SKM-1 (cell line): ENCODE data around the gene AIRE.

Experiments
- DNase-seq: peaks from one replicate; lab custom pipeline; 2025; ENCODE audit not compliant: unreplicated experiment; lab: John Stamatoyannopoulos, UW

AIRE gene

DNA sequence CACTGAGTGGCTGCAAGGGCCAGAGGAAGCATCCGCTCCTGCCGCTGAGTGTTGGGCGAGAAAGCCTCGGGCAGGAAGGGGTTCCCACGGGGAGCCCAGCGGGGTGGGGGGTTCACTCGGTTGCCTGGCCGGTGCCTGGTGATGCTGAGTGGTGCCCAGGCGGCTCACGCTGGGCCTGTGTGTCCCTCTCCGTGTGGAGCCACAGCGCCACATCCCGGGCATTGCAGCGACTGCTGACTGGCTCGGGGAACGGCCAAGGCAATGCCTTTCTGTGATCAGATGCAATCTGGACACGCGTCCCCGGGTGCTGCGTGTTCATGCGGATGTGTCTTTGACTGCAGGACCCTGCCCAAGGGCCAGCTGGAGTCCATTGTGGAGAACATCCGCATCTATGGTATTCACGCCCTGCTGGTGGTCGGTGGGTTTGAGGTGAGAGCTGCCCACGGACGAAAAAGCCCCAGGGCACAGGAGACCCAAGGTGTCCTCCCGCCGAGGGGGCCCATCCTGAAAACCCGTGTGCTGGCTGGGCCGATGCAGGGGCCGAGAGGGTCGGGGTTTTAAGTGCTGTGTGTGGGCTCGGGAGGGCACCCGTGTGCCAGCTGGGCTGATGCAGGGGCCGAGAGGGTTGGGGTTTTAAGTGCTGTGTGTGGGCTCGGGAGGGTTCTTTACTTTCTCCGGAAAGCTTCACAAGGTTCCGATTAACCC is 37.1 kb downstream of the AIRE start:
- no peak for DNase-seq

DNA sequence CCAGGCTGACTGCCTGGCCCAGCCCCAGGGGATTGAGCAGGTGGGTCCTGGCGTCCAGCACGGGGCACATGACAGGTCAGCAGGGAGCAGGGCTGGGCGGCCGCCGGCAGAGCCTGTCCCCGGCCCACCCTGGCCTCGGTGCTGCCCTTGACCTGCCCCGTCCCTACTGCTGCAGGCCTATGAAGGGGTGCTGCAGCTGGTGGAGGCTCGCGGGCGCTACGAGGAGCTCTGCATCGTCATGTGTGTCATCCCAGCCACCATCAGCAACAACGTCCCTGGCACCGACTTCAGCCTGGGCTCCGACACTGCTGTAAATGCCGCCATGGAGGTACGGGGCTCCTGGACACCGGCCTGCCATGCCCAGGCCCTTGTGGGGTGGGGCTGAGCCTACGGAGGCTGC is 37.9 kb downstream of the AIRE start:
- DNase-seq = no peak

DNA sequence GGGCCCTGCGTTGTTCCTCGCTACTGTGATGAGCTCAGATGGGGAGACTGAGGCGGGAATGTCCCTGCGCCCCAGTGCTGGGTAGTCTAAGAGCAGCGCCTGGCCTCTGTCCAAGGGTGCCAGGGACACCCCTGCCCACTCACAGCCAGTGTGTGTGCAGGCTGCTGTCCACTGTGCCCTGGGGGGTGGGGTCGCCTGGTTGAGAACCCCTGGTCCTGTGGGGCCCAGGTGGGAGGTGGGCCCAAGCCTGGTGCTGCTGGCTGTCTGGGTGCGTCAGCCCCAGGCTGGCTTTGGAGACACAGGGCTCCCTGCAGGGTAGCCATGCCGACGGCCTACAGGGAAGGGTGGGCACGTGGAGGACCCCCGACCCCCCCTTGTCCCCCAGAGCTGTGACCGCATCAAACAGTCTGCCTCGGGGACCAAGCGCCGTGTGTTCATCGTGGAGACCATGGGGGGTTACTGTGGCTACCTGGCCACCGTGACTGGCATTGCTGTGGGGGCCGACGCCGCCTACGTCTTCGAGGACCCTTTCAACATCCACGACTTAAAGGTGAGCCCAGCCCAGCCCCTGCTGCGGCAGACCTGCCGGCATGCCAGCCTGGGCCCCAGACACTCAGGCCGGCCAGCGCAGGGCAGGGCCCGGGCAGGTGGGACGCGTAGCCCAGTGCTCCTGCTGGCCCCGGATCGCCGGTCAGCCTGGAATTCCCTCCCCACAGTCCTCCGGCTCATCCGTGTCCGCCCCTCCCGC is 38.6 kb downstream of the AIRE start:
- DNase-seq = no peak

DNA sequence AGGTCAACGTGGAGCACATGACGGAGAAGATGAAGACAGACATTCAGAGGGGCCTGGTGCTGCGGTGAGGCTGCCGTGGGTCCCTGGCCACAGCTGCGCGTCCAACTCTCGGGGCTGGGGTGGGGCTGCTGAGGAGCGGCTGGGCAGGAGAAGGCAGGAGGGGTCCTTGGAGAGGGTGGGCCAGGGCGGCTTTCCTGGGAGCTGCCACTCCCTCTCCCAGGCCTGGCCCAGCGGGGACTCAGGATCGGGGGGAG is 39.1 kb downstream of the AIRE start:
- no peak for DNase-seq

DNA sequence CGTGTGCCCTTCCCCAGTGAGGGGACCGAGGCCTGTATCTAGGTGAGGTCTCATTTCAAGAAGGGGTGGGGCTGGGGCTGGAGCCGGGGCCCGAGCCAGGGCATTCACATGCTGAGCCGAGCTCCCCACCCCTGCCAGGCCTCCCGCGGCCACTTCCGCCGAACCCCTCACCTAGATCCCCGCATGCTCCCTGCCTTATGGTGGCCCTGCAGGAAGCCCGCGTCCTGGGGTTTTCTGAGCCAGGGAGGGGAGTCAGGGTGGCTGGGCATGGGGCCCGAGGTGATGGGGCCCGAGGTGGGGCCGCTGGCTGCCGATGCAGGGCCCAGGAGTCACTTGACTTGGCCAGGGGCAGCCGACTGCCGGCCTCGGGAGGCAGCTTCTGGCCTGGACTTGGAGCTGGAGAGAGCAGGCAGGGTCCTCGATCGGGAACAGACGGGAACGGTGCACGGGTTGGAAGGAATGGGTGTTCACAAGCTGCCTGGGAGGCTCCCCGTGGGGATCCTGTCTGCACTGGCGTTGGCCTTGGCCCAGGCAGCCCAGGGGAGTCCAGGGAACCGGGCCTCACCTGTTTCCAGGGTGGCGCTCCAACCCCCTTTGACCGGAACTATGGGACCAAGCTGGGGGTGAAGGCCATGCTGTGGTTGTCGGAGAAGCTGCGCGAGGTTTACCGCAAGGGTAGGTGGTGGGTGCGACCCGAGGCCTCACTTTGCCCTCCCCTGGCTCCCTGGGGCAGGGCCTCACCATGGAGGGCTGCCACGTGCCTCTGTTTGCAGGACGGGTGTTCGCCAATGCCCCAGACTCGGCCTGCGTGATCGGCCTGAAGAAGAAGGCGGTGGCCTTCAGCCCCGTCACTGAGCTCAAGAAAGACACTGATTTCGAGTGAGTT is 40.0 kb downstream of the AIRE start:
- no peak for DNase-seq

DNA sequence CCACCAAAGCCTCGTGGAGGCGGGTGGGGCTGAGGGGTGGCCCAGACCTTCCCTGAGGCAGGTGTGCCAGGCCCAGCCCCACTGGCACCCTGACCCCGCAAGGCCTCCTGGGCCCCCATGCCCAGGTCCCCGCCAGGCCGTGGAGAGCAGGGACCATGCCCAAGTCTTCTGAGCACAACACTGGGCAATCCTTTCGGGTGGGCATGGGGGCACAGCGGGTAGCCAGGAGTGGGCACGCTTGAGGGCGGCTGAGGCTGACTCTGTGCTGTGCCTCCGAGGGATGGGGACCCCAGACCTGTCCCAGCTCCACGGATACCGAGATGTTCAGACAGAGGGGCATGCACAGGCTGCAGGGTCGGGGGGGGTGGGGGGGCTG is 40.6 kb downstream of the AIRE start:
- DNase-seq = no peak

DNA sequence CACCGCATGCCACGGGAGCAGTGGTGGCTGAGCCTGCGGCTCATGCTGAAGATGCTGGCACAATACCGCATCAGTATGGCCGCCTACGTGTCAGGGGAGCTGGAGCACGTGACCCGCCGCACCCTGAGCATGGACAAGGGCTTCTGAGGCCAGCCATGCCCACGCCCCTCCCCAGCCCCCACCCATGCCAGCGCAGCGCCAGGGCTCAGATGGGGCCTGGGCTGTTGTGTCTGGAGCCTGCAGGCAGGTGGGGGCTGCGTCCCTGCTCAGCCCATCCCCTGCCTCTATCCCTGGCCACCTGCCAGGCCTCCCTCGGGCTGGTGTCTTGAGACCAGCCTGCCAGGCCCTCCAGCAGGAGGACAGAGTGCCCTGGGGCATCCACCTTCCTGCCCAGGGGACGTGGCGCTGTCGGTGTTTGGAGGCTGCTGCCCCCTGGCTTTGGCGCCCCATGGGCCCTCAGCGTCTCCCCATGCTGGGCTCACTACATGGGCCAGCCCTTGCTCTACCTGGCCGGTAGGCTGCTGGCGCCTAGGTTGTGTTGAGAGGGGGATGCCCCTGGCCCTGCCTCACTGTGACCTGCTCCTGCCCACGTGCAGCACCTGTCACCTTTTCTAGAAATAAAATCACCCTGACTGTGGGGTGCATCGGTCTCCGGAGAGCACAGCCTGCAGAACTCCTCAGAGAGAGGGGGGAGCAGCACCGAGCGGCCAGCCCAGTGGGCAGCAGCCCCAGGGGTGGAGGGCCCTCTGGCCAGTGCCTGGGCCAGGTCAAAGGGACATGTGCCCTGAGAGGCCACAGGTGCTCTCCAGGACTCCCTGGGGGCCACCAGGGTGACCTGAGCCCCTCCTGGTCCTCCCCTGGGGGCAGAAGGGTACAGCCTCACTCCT is 41.3 kb downstream of the AIRE start:
- DNase-seq = no peak

DNA sequence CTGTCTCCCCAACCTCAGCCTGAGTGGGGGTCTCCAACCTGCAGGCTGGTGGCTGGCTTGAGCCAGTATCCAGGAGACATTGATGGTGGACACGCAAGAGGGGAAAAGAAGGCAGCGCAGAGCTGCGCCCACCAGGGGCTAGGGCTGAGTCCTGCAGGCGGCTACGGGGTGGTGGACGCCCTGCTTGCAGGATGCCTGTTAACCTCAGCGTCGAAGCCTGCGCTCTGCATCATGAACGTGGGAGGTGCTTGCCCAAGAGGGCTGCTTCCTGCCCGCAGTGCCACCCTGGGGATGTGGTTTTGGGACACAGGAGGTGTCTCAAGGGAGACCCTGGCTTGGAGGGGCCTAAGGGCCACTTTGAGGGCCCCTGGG is 41.9 kb downstream of the AIRE start:
- DNase-seq = no peak

DNA sequence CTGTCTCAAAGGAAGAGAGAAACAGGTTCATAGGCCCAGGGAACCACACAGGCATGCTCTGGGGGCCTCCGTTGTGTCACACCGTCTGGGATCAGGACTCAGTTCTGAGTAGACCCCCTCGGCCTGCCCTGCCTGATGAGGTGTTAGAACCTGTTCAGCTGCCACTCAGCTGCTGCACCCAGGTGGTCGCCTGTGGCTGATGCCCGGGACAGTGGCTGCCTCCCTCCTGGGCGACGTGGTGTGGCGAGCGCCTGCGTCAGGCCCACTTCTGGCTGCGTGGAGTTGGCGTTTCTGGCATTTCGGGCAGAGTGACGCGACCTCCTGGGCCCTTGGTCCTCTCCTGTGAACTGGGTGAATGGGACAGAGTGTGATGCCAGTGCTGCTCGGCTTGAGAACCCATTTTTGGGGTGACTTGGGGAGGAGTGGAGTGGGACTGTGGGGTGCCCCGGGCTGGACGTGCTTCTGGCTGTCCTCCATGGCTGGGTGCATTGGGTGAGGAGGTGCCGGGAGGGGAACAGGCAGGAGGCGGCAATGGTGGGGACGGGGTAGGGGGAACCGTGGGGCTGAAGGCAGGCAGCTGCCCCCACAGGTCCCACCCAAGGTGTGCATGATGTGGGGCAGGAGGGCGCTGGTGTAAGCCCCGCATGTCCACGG is 42.7 kb downstream of the AIRE start:
- DNase-seq = no peak

DNA sequence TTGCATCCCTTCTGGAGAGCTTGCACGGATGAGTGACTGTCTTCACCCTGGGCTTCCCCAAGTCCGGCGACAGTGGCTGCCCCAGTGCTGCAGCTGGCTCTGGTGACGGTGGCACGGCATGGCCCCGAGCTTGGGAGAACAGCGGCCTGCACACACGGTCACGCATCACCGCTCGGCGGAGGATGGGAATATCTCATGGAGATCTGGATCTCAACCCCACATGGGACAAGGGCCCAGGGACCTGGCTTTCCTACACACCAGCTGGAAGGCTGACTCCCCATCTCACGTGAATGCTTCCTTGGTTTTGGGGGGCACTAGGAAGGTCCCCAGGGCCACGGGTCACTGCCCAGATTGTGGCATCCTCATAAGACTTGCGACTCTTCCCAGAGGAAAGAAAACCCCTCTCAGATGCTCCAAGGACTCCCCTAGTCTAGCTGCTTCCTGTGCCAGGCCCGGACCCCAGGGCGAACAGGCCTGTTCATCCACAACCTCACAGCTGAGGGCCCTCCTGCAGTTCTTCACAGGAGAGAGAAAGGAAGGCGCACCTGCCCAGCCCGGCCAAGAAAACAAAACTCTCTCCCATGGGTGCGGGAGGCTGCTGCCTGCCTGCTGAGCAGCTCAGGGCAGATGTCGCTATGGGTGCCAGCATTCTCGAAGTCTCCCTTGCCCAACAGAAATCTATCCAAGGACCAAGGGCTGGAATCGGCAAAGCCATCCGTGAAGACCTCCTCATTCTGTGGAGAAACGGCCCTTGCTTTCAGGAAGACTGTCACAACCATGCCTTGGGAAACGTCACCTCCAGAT is 43.6 kb downstream of the AIRE start:
- no peak for DNase-seq

DNA sequence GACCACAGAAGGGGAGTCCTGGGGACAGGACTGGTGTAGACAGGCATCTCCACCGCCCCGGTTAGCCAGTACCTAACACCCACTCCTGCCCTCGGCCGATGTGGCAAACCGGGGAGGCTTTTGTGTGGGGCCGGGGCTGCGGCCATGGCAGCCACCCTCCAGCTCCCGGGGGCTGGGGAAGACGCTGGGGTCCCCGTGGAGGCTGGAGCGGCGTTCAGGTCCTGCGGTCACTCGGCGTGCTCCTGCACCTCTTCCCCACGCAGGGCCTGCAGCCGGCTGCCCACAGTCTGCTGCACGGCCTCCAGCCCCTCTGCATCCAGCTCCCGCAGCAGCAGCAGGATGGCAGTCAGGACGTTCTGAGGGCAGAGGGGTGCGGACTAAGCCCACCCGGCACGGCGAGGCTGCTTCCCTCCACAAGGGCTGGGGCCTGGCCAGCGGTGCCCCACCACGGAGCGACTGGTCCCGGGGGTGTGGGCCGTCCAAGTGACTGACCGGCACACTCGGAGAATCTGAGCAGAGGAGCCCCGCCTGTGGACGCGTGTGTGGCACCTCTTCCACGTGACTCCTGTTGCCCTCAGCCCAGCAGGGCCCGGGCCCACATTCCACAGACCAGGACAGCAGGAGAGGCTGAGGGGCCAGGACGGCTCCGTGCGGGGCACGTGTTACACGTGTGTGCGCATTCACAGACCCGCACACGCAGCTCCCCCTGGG is 44.5 kb downstream of the AIRE start:
- DNase-seq = no peak

DNA sequence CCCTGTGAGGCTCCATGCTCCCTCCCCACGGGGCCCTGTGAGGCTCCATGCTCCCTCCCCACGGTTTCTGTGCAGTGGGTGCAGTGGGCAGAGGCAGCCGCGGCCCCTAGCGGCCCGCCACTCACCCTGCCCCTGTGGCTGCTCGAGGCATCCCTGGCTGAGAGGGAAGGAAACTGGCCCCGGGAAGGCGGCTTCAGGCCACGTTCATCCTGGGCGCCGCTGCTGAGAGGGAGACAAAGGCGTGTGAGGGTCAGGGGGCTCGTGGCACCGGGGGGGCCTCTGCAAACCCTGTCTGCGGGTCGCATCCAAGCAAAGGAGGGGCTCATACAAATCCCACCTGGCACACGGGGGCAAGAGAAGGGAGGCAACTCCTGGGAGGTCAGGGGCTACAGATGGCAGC is 45.0 kb downstream of the AIRE start:
- no peak for DNase-seq

DNA sequence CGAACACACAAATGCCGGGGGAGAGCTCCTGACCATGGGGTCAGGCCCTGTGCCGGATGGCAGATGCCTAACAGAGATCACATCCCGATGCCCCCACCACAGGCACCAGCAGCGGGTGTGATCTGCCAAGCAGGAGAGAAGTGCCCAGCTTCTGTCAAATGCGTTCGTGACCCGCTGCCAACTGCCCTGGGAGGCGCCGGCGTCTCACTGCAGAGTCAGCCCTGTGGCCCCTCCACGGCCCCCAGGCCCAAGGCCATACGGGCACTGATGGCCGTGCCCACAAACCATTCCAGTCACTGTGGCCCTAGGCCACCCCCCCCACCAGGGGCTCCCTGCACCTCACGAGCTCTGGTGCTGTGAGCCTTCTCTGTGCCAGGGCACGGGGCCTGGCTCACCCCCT is 45.5 kb downstream of the AIRE start:
- no peak for DNase-seq

DNA sequence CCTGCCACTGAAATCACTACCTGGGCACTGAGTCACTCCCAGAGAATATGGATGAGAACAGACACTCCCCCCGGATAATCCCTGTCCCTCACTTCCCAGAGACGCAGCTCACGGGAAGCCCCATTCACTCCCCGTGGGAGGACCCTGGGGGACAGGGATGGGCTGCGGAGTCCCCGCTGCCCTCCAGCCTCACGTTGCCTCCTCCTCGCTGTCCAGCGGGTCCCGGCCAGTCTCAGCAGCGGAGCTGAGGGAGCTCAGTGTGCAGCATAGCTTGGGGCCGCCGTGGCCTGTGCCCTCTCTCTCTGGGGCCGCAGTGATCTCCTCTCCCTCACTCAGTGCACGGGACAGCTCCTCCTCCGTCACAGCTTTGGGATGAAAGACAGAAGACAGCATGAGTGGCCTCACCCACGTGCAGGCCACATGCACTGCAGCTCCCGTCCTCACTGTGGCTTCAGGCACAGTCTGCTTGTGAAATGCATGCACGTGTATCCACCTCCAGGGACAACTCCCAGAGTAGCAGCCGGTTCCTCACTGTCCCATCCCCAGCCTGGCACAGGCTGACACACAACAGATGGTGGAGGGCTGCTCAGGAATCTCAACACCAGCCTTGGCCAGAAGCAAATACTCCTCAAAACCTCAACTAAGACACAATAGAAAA is 46.1 kb downstream of the AIRE start:
- DNase-seq = no peak

DNA sequence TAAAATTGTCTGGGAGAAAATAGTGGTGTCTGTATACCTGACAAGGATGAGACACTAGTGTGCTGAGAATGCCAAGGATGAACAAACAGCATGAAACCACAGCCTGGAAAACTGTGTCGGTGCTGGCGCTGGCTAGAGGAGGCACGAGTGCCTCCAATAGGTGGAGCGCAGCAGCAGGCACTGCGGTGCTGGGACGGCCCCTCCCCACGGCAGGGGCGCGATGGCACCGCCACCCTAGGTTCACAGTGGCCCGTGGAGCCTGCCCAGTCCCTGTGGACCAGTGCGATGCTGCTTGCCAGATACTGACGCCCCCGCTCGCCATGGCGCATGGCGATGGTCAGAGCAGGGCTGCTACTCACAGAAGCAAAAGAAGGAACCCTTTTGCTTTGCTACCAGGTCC is 46.7 kb downstream of the AIRE start:
- no peak for DNase-seq

DNA sequence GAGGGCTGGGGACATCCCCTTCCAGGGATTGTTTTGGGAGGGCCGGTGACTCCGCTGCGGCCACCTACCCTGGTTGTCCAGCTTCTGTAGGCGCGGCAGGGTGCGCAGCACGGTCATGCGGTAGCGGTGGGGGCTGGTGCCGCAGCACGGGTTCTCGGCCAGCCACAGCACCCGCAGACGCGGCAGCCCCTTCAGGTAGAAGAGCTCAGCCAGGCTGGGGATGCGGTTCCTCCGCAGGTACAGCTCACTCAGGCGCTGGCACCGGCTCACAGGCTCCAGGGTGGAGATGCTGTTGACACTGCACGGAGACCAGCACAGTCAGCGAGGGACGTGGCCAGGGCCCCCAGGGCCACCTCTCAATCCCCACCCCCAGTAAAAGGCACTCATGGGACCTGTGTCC is 47.3 kb downstream of the AIRE start:
- DNase-seq = no peak

DNA sequence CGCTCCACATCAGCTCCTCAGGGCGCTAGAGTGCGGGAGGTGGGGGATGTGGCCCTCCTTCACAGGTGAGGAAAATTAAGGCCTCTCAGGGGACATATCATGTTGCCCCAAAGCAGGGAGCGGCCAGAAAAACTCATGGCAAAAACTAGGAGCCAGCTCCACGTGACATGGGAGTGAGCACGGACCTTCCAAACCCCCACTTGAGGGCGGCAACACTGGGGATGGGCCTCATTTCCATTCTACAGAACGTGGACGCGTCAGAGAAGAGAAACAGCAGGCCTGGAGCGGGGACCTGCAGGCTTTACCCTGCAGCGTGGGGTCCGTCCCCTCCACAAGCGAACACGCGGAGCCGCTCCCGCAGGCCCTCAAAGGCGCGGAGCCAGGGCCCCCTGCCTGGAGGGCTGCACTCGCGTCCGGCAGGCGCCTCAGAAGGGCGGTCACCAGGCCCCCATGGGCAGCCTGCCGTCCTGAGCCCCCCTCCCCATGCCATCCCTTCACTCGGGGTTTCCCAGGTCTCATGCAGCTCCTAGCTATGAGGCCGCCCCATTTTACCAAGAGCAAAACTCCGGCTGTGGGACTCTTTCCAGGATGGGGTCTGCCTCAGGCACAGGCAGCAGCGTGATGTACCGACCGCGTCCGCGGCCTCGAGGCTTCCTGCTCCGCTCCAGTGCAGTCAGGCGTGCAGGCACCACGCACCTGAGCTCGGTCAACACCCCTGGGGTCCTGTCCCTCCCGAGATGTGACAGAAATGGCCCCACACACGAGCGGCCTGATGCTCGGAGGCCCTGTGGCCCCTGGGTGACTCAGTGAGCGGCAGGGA is 48.0 kb downstream of the AIRE start:
- no peak for DNase-seq
